ENCODE data around the gene ZNF385A. TPM values are rescaled to one million over a fixed set of nuclear protein-coding genes. Genes with fewer than 3 reads are reported as not detected.

ZNF385A gene
- total and polyA plus RNA-seq, 2 donors (not counting 3 experiments of a cell fraction or from before 2014, with no cell fraction given): 1.6 to 7.9 TPM

- Histone ChIP-seq H3K27ac (ENCODE audit: insufficient read depth, low read depth, low read length) (no peak overlapping the region), H3K27me3 (ENCODE audit: control insufficient read depth in 2 of 2, insufficient read depth in 2 of 2, low read length in 2 of 2) (no peaks in the 10 kb centered on the region), H3K9me3 (replicated peaks; ENCODE audit: control insufficient read depth, insufficient read depth, low read length) (no peaks in the 10 kb centered on the region), H3K9me1 (replicated peaks; ENCODE audit: control insufficient read depth, extremely low read depth, insufficient read depth, low read length) (no peaks in the 10 kb centered on the region), H3K9ac (replicated peaks; ENCODE audit: extremely low read depth, insufficient read depth, low read length) (no peak overlapping the region), H3K79me2 (ENCODE audit: control insufficient read depth, insufficient read depth, low read length) (no peaks in the 10 kb centered on the region), H3K4me3 (replicated peaks in 1 of 3; ENCODE audit: insufficient read depth in 1 of 3, low read depth in 1 of 3, low read length in 3 of 3) (no peak overlapping the region), H3K36me3 (ENCODE audit: control insufficient read depth in 2 of 2, extremely low read depth in 1 of 2, insufficient read depth in 2 of 2, low read length in 2 of 2) (no peaks in the 10 kb centered on the region), H2AFZ (ENCODE audit: low read depth, low read length) (no peak overlapping the region), H3K4me1 (ENCODE audit: control insufficient read depth, extremely low read depth, insufficient read depth, low read length) (peaks cover 26% of the 10 kb centered on the region), H3K4me2 (ENCODE audit: insufficient read depth, low read length) (no peak overlapping the region), H4K20me1 (replicated peaks; ENCODE audit: control insufficient read depth, extremely low read depth, insufficient read depth, low read length) (no peaks in the 10 kb centered on the region)
- no peak for FAIRE-seq
- intact Hi-C loops (cut with micrococcal nuclease): loop anchor here (10.0 kb wide), 1 partner anchor 359 kb away; the partner anchor contains the start of genes HOXC8 and HOXC9
- ChIA-PET CTCF (interaction anchor here (1.4 to 1.6 kb wide), 2 partner anchors 70 to 149 kb away, joined by 3 to 5 read pairs; no protein-coding TSS in a partner anchor), POLR2A (no interaction called here)
- dilution Hi-C loops (cut with MboI; ENCODE audit: extremely low pct_ligation_motif_present, low sequenced_read_pairs): no loop called here
- DNase-seq (ENCODE audit: low read depth, low spot score): no peak
- BruUV-seq (replicated peaks): no TSS peak
- TF ChIP-seq POLR2A (IDR thresholded peaks at IDR 0.05; ENCODE audit: low read depth, low read length): no peak
- TF ChIP-seq MYC (IDR thresholded peaks at IDR 0.05; ENCODE audit: low read depth, low read length): no peak
- TF ChIP-seq MAX (IDR thresholded peaks at IDR 0.05; ENCODE audit: insufficient read depth, insufficient read length): no peak
- TF ChIP-seq FOS (IDR thresholded peaks at IDR 0.05; ENCODE audit: borderline replicate concordance, insufficient read depth, low read length): no peak
- no peak for TF ChIP-seq GATA2 (IDR thresholded peaks at IDR 0.05; ENCODE audit: insufficient read depth, insufficient read length, low read depth, low read length)
- no peak for TF ChIP-seq CTCF (IDR thresholded peaks at IDR 0.05; ENCODE audit: extremely low read depth in 1 of 2, insufficient read depth in 1 of 2, low read depth in 1 of 2, low read length in 2 of 2)
- TF ChIP-seq JUN (IDR thresholded peaks at IDR 0.05; ENCODE audit: borderline replicate concordance, insufficient read depth, insufficient read length, low read depth): no peak
- TF ChIP-seq POLR2AphosphoS5 (IDR thresholded peaks at IDR 0.05; ENCODE audit: insufficient read depth, low read depth, low read length): no peak
- no peak for TF ChIP-seq EZH2 (IDR thresholded peaks at IDR 0.05; ENCODE audit: borderline replicate concordance, low read depth, low read length, severe bottlenecking)
Measured at GRCh38 chr12:54363618-54364017, 20.9 kb downstream of the ZNF385A start.

All from endothelial cell of umbilical vein (primary cell).